B cell (primary cell): ENCODE data around the gene CNTNAP2. TPM values are rescaled to one million over a fixed set of nuclear protein-coding genes. Genes with fewer than 3 reads are reported as not detected.

Experiments
- ATAC-seq: fragments of 200-7000 bp; cut with Tn5 transposase; one replicate; pipeline ENCODE4 v1.10.0; 2021; ENCODE audit warnings: low read depth, mild to moderate bottlenecking, moderate number of reproducible peaks, moderate library complexity
- CTCF ChIA-PET: fragments of 350-600 bp; sonication (Branson Sonifier 250); formaldehyde crosslinking; loops from one replicate; lab custom pipeline; 2021; ENCODE audit warnings: antibody characterized with exemption, inconsistent platforms; lab: Charles Lee
- POLR2A ChIA-PET: fragments of 350-600 bp; sonication (Branson Sonifier 250); formaldehyde crosslinking; loops from one replicate; lab custom pipeline; 2021; ENCODE audit warnings: antibody characterized with exemption; lab: Charles Lee
- DNase-seq: peaks from one replicate; pipeline ENCODE4 v3.0.0; 2013
- H2AFZ ChIP-seq: 2 replicates; pipeline ENCODE4 v1.6.1; 2012; ENCODE audit warnings: mild to moderate bottlenecking, low read depth, low read length; ENCODE audit not compliant: insufficient read depth, poor library complexity, severe bottlenecking
- H3K27ac ChIP-seq, 2 donors: 1 replicate in 1 of 2; 2 replicates in 1 of 2; pipeline ENCODE4 v1.5.1; 2012 to 2013; ENCODE audit warnings: low read length in 2 of 2, mild to moderate bottlenecking in 2 of 2, moderate library complexity in 1 of 2
- H3K27me3 ChIP-seq, 4 experiments: fragments of 200-600 bp in 1 of 4; sonication (generic) in 1 of 4; replicated peaks in 1 of 4; 1 replicate in 2 of 4; 2 replicates in 2 of 4; pipeline versions ENCODE4 v1.6.1 to v1.7.0; 2013 to 2016; ENCODE audit warnings: low read length in 3 of 4, mild to moderate bottlenecking in 2 of 4, mixed read lengths in 1 of 4, moderate library complexity in 1 of 4; ENCODE audit not compliant: insufficient read depth in 4 of 4, control insufficient read depth in 3 of 4; ENCODE audit errors: control extremely low read depth in 1 of 4
- H3K36me3 ChIP-seq, 2 experiments: replicated peaks in 1 of 2; 1 replicate in 1 of 2; 2 replicates in 1 of 2; pipeline versions ENCODE4 v1.6.1 to v1.7.1; 2013; ENCODE audit warnings: low read length in 1 of 2; ENCODE audit not compliant: insufficient read depth in 2 of 2, control insufficient read depth in 1 of 2; ENCODE audit errors: control extremely low read depth in 1 of 2, extremely low read depth in 1 of 2
- H3K4me1 ChIP-seq, 2 donors: fragments of 200-600 bp in 1 of 2; sonication (generic) in 1 of 2; 1 replicate in 1 of 2; 2 replicates in 1 of 2; pipeline versions ENCODE4 v1.5.1 to v1.6.1; 2013 to 2017; ENCODE audit warnings: low read length in 2 of 2; ENCODE audit not compliant: control insufficient read depth in 2 of 2, insufficient read depth in 2 of 2
- H3K4me2 ChIP-seq: replicated peaks from 2 replicates; pipeline ENCODE3; 2012; ENCODE audit warnings: mild to moderate bottlenecking, low read depth, low read length; ENCODE audit not compliant: poor library complexity, severe bottlenecking
- H3K4me3 ChIP-seq, 5 experiments: fragments of 200-600 bp in 1 of 5; sonication (generic) in 1 of 5; 1 replicate in 3 of 5; 2 replicates in 2 of 5; pipeline versions ENCODE4 v1.5.1 to v1.7.0; 2011 to 2016; ENCODE audit warnings: low read length in 4 of 5, mild to moderate bottlenecking in 4 of 5, low read depth in 2 of 5, control low read depth in 1 of 5, moderate library complexity in 1 of 5; ENCODE audit not compliant: insufficient read depth in 1 of 5; ENCODE audit errors: control extremely low read depth in 1 of 5, extremely low read depth in 1 of 5
- H3K79me2 ChIP-seq: fragments of 200-600 bp; sonication (generic); one replicate; pipeline ENCODE4 v1.6.0; 2016; ENCODE audit warnings: low read length; ENCODE audit not compliant: control insufficient read depth, insufficient read depth
- H3K9ac ChIP-seq: fragments of 200-600 bp; sonication (generic); 2 replicates; pipeline ENCODE4 v1.6.1; 2017; ENCODE audit warnings: mild to moderate bottlenecking, low read length, moderate library complexity
- H3K9me3 ChIP-seq, 3 donors: one replicate each; pipeline versions ENCODE4 v1.6.1 to v1.7.1; 2013; ENCODE audit warnings: low read length in 2 of 3; ENCODE audit not compliant: control insufficient read depth in 2 of 3, insufficient read depth in 1 of 3; ENCODE audit errors: control extremely low read depth in 1 of 3
- H4K20me1 ChIP-seq: 2 replicates; pipeline ENCODE4 v1.6.0; 2012; ENCODE audit warnings: mild to moderate bottlenecking, low read length; ENCODE audit not compliant: insufficient read depth, control insufficient read depth, poor library complexity, severe bottlenecking
- H3K27ac Mint-ChIP-seq: one replicate; pipeline ENCODE4 v1.8.0; 2021; ENCODE audit warnings: mixed read lengths
- H3K27me3 Mint-ChIP-seq: one replicate; pipeline ENCODE4 v1.8.0; 2021; ENCODE audit warnings: mixed read lengths
- H3K4me1 Mint-ChIP-seq: one replicate; pipeline ENCODE4 v1.8.0; 2021; ENCODE audit warnings: mixed read lengths
- H3K4me3 Mint-ChIP-seq: one replicate; pipeline ENCODE4 v1.8.0; 2021; ENCODE audit warnings: mixed read lengths
- H3K9me3 Mint-ChIP-seq: one replicate; pipeline ENCODE4 v1.8.0; 2022; ENCODE audit warnings: mixed read lengths; ENCODE audit not compliant: insufficient read depth
- CTCF ChIP-seq: fragments of 200-600 bp; IDR thresholded peaks from one replicate; pipeline ENCODE4 v1.8.0; 2022; ENCODE audit warnings: antibody characterized with exemption, mild to moderate bottlenecking
- EZH2 ChIP-seq: IDR thresholded peaks from 2 replicates; pipeline ENCODE4 v1.6.1; 2012; ENCODE audit warnings: borderline replicate concordance, low read depth, mild to moderate bottlenecking, moderate library complexity, low read length; ENCODE audit not compliant: insufficient read depth, poor library complexity, severe bottlenecking
- WGBS: methylation state at CpG from one replicate; pipeline ENCODE4 v1.1.5; 2013; ENCODE audit warnings: missing lambda C conversion rate; ENCODE audit not compliant: insufficient coverage; 5-methylcytosine and 5-hydroxymethylcytosine counted together
- intact Hi-C: fragments of 100-400 bp; cut with micrococcal nuclease; formaldehyde crosslinking; loops from one replicate; pipeline ENCODE4 v1.10.0; 2022
- polyA plus RNA-seq: library from polyadenylated mRNA; depleted of rRNA; stranded (reverse); fragments of >200 nt; gene quantifications from 2 replicates; pipeline ENCODE4 v1.2.3, GENCODE V29; 2012
- total RNA-seq, 2 donors: library from RNA; stranded (reverse); fragments of 120-200 nt in 1 of 2; gene quantifications; 1 replicate in 1 of 2; 2 replicates in 1 of 2; pipeline versions ENCODE4 v1.2.3 to v1.2.4, GENCODE V29; 2013 to 2022

The CNTNAP2 gene
- total and polyA plus RNA-seq, 2 donors (not counting 1 experiment from before 2014, with no cell fraction given) = 7.4 to 16.6 TPM

- Histone ChIP-seq H3K4me1 (no peaks in the 10 kb centered on the region), H4K20me1 (no peaks in the 10 kb centered on the region), H2AFZ (no peak overlapping the region), H3K4me3 (no peak overlapping the region), H3K9ac (no peak overlapping the region), H3K9me3 (no peaks in the 10 kb centered on the region), H3K4me2 (no peak overlapping the region), H3K27ac (no peak overlapping the region), H3K79me2 (no peaks in the 10 kb centered on the region), H3K36me3 (no peaks in the 10 kb centered on the region), H3K27me3 (no peaks in the 10 kb centered on the region)
- ATAC-seq (no peak), DNase-seq (no peak)
- TF ChIP-seq CTCF (no peak), EZH2 (no peak)
- POLR2A ChIA-PET = no interaction called here
- Mint-ChIP-seq H3K4me3 (no peak overlapping the region), H3K9me3 (no peaks in the 10 kb centered on the region), H3K27me3 (peaks cover 3% of the 10 kb centered on the region), H3K27ac (no peak overlapping the region), H3K4me1 (no peaks in the 10 kb centered on the region)
- CTCF ChIA-PET = no interaction called here
- intact Hi-C loops = no loop called here
- WGBS = 81% methylated on average over 4 of the region's 4 CpGs
Measured at GRCh38 chr7:148108381-148108780, 1991.8 kb downstream of the CNTNAP2 start.

- Mint-ChIP-seq H3K27ac (no peak overlapping the region), H3K4me3 (no peak overlapping the region), H3K9me3 (no peaks in the 10 kb centered on the region), H3K4me1 (no peaks in the 10 kb centered on the region), H3K27me3 (peaks cover 3% of the 10 kb centered on the region)
- Histone ChIP-seq H2AFZ (no peak overlapping the region), H4K20me1 (no peaks in the 10 kb centered on the region), H3K27me3 (no peaks in the 10 kb centered on the region), H3K4me2 (no peak overlapping the region), H3K9ac (no peak overlapping the region), H3K36me3 (no peaks in the 10 kb centered on the region), H3K79me2 (no peaks in the 10 kb centered on the region), H3K4me1 (no peaks in the 10 kb centered on the region), H3K27ac (no peak overlapping the region), H3K4me3 (no peak overlapping the region), H3K9me3 (no peaks in the 10 kb centered on the region)
- POLR2A ChIA-PET = no interaction called here
- ATAC-seq (no peak), DNase-seq (no peak)
- no peak for TF ChIP-seq EZH2
- no peak for TF ChIP-seq CTCF
- WGBS = 90% methylated on average over 4 of the region's 13 CpGs
- CTCF ChIA-PET = no interaction called here
- intact Hi-C loops = no loop called here
Measured at GRCh38 chr7:148110097-148110868, 1993.7 kb downstream of the CNTNAP2 start.
